HG02884 (cell line): ENCODE measurements around the gene LSAMP.

Source experiments
- ATAC-seq: cut with Tn5 transposase; IDR thresholded peaks from one replicate; pipeline ENCODE4 v1.9.1; 2021; ENCODE audit warnings: mild to moderate bottlenecking, moderate library complexity; ENCODE audit not compliant: unreplicated experiment

The LSAMP gene

GRCh38 chr3:116033516-116033915 is 411.8 kb downstream of the LSAMP start:
- ATAC-seq = no peak

GRCh38 chr3:116032176-116032575 is 413.1 kb downstream of the LSAMP start:
- no peak for ATAC-seq

- no peak for ATAC-seq
Observed at GRCh38 chr3:116030131-116030850, 415.0 kb downstream of the LSAMP start.

- no peak for ATAC-seq
Observed at GRCh38 chr3:116029266-116029665, 416.0 kb downstream of the LSAMP start.

GRCh38 chr3:116028157-116028556 is 417.1 kb downstream of the LSAMP start:
- no peak for ATAC-seq

- no peak for ATAC-seq
Observed at GRCh38 chr3:116020989-116021388, 424.3 kb downstream of the LSAMP start.

GRCh38 chr3:116020495-116020894 is 424.8 kb downstream of the LSAMP start:
- ATAC-seq = peak; percentile 94

GRCh38 chr3:116019254-116019763 is 426.0 kb downstream of the LSAMP start:
- ATAC-seq = no peak

- no peak for ATAC-seq
Observed at GRCh38 chr3:116018646-116019045, 426.6 kb downstream of the LSAMP start.

- no peak for ATAC-seq
Observed at GRCh38 chr3:116015931-116016330, 429.4 kb downstream of the LSAMP start.

- ATAC-seq = no peak
Observed at GRCh38 chr3:116007000-116007399, 438.3 kb downstream of the LSAMP start.

- no peak for ATAC-seq
Observed at GRCh38 chr3:116005404-116005803, 439.9 kb downstream of the LSAMP start.

- ATAC-seq = no peak
Observed at GRCh38 chr3:116002235-116002634, 443.1 kb downstream of the LSAMP start.

- ATAC-seq = no peak
Observed at GRCh38 chr3:116001151-116001621, 444.1 kb downstream of the LSAMP start.

- ATAC-seq = peak; percentile 86
Observed at GRCh38 chr3:116000311-116000710, 445.0 kb downstream of the LSAMP start.

- ATAC-seq = no peak
Observed at GRCh38 chr3:115999613-116000012, 445.7 kb downstream of the LSAMP start.

GRCh38 chr3:115999001-115999585 is 446.2 kb downstream of the LSAMP start:
- no peak for ATAC-seq

- ATAC-seq = no peak
Observed at GRCh38 chr3:115996420-115997108, 448.7 kb downstream of the LSAMP start.

- no peak for ATAC-seq
Observed at GRCh38 chr3:115990669-115991068, 454.6 kb downstream of the LSAMP start.

GRCh38 chr3:115989684-115990421 is 455.4 kb downstream of the LSAMP start:
- ATAC-seq = no peak
